Prostate gland (tissue), 2 donors: Measurements from ENCODE around the gene RAB37. TPM values are rescaled to one million over a fixed set of nuclear protein-coding genes. Genes with fewer than 3 reads are reported as not detected.
A peak's percentile ranks its signal among the peaks of the same experiment; 100 is the strongest.

Source experiments
- DNase-seq: peaks from one replicate; pipeline ENCODE4 v3.0.0-alpha.2; 2019; ENCODE audit warnings: low spot score
- H3K27ac ChIP-seq, 2 donors: fragments of 200-600 bp; sonication (generic); 2 replicates each; pipeline ENCODE4 v1.5.1; 2017 to 2019
- H3K27me3 ChIP-seq: fragments of 200-600 bp; sonication (generic); replicated peaks from 2 replicates; pipeline ENCODE4 v1.5.1; 2019; ENCODE audit not compliant: insufficient read depth
- H3K36me3 ChIP-seq, 2 donors: fragments of 200-600 bp; sonication (generic); 1 replicate in 1 of 2; 2 replicates in 1 of 2; pipeline versions ENCODE4 v1.5.1 to v1.8.1; 2017 to 2019
- H3K4me1 ChIP-seq: fragments of 200-600 bp; sonication (generic); replicated peaks from 2 replicates; pipeline ENCODE4 v1.5.1; 2019
- H3K4me3 ChIP-seq, 2 donors: fragments of 200-600 bp; sonication (generic); 2 replicates each; pipeline ENCODE4 v1.5.1; 2017 to 2019
- H3K9me3 ChIP-seq: fragments of 200-600 bp; sonication (generic); 2 replicates; pipeline ENCODE4 v1.5.1; 2017
- CTCF ChIP-seq, 4 experiments: fragments of 200-600 bp in 2 of 4; fragments of 450-650 bp in 2 of 4; sonication (generic) in 2 of 4; IDR thresholded peaks; 1 replicate in 3 of 4; 2 replicates in 1 of 4; pipeline ENCODE4 v1.5.1; 2016 to 2019; ENCODE audit warnings: antibody characterized with exemption in 4 of 4, mild to moderate bottlenecking in 2 of 4, moderate library complexity in 2 of 4
- POLR2A ChIP-seq: fragments of 450-650 bp; IDR thresholded peaks from one replicate; pipeline ENCODE4 v1.6.1; 2016; ENCODE audit warnings: antibody characterized with exemption, mild to moderate bottlenecking
- POLR2AphosphoS5 ChIP-seq: sonication (generic); formaldehyde crosslinking; IDR thresholded peaks from one replicate; pipeline ENCODE4 v1.6.1; 2017; ENCODE audit warnings: antibody characterized with exemption
- WGBS: methylation state at CpG from one replicate; pipeline ENCODE4 v1.1.5; 2018; 5-methylcytosine and 5-hydroxymethylcytosine counted together
- intact Hi-C: fragments of 100-400 bp; cut with DNase I; formaldehyde crosslinking; loops from one replicate; pipeline ENCODE4 v1.14.2; 2022
- total RNA-seq, 2 donors: library from RNA; depleted of rRNA; stranded (reverse); fragments of >200 nt; gene quantifications; one replicate each; pipeline ENCODE4 v1.1.0, GENCODE V29; 2016

RAB37 gene
- total RNA-seq, 2 donors from 2014 or later: 1.6 to 2.2 TPM

GRCh38 chr17:74746376-74746775 is 9.3 kb downstream of the RAB37 start:
- Histone ChIP-seq H3K4me1 (peaks cover 7% of the 10 kb centered on the region), H3K27ac (no peak overlapping the region), H3K27me3 (no peaks in the 10 kb centered on the region), H3K36me3 (no peaks in the 10 kb centered on the region), H3K4me3 (no peak overlapping the region), H3K9me3 (no peaks in the 10 kb centered on the region)
- no peak for TF ChIP-seq POLR2A
- no peak for TF ChIP-seq CTCF (IDR thresholded peaks at IDR 0.05)
- DNase-seq: no peak
- intact Hi-C loops: no loop called here
- 82% methylated on average over 5 of the region's 5 CpGs for WGBS

GRCh38 chr17:74746922-74747321 is 9.9 kb downstream of the RAB37 start:
- peaks cover 12% of the 10 kb centered on the region for H3K4me1 ChIP-seq
- H3K27me3 ChIP-seq: no peaks in the 10 kb centered on the region
- H3K9me3 ChIP-seq: no peaks in the 10 kb centered on the region
- TF ChIP-seq POLR2A (no peak), CTCF (IDR thresholded peaks at IDR 0.05) (no peak), POLR2AphosphoS5 (no peak)
- intact Hi-C loops: no loop called here
- H3K4me3 ChIP-seq: no peak overlapping the region
- H3K27ac ChIP-seq: no peak overlapping the region
- WGBS: 49% methylated on average over 6 of the region's 6 CpGs
- DNase-seq: no peak
- H3K36me3 ChIP-seq: no peaks in the 10 kb centered on the region

GRCh38 chr17:74748279-74748528 is 11.1 kb downstream of the RAB37 start:
- H3K27ac ChIP-seq: peak overlapping the region; percentile 68 to 72
- DNase-seq: no peak
- H3K9me3 ChIP-seq: no peaks in the 10 kb centered on the region
- H3K4me1 ChIP-seq: peaks cover 12% of the 10 kb centered on the region
- no peaks in the 10 kb centered on the region for H3K36me3 ChIP-seq
- intact Hi-C loops: no loop called here
- peak overlapping the region; percentile 93 to 99 for H3K4me3 ChIP-seq
- under 1% methylated on average over 15 of the region's 34 CpGs for WGBS
- no peaks in the 10 kb centered on the region for H3K27me3 ChIP-seq
- no peak for TF ChIP-seq POLR2AphosphoS5
- peak in 2 of 4 experiments; percentile 54 to 76 for TF ChIP-seq CTCF (IDR thresholded peaks at IDR 0.05)

- TF ChIP-seq CTCF (IDR thresholded peaks at IDR 0.05) (peak in 1 of 4 experiments; percentile 34), POLR2A (peak; percentile 99), POLR2AphosphoS5 (peak; percentile 92)
- Histone ChIP-seq H3K9me3 (no peaks in the 10 kb centered on the region), H3K27ac (peak within 1 kb of the TSS; percentile 82 to 83), H3K27me3 (no peaks in the 10 kb centered on the region), H3K4me1 (peaks cover 12% of the 10 kb centered on the region), H3K4me3 (peak within 1 kb of the TSS; percentile 93 to 99), H3K36me3 (no peaks in the 10 kb centered on the region)
- under 1% methylated on average over 60 of the region's 90 CpGs for WGBS
- peak; percentile 96 for DNase-seq
- intact Hi-C loops: no loop called here
These were observed 11.6 kb downstream of the RAB37 start, which contains the start of gene NHERF1 for GRCh38 chr17:74748529-74749278. Gene NHERF1 (plus strand): TSS chr17:74748628. CDS start chr17:74748847, 219 bp downstream.
